22Rv1 (cell line): ENCODE measurements around the gene PLOD2.

Source experiments
- CTCF ChIP-seq: fragments of 450-650 bp; IDR thresholded peaks from 2 replicates; pipeline ENCODE4 v1.5.1; 2017; ENCODE audit warnings: mild to moderate bottlenecking
- ZFX ChIP-seq: fragments of 450-650 bp; IDR thresholded peaks from 2 replicates; pipeline ENCODE4 v1.6.1; 2017; ENCODE audit warnings: antibody characterized with exemption, borderline replicate concordance

- TF ChIP-seq CTCF (no peak), ZFX (no peak)
Measured at GRCh38 chr3:146134348-146135117, 26.5 kb downstream of the PLOD2 start.
